ENCODE data around the gene HIPK2.

The HIPK2 gene

GRCh38 chr7:139654276-139655181 lies 123.3 kb downstream of the HIPK2 start:
- FAIRE-seq = no peak
- no peak for DNase-seq (ENCODE audit: insufficient read length, low spot score)

GRCh38 chr7:139651914-139652313 lies 125.9 kb downstream of the HIPK2 start:
- DNase-seq (ENCODE audit: insufficient read length, low spot score) (no peak), FAIRE-seq (no peak)
- TF ChIP-seq CTCF (IDR thresholded peaks at IDR 0.05; ENCODE audit: insufficient read depth, missing control alignments) = no peak

More at GRCh38 chr7:139654276-139655181, 123.3 kb downstream of the HIPK2 start:
- TF ChIP-seq CTCF (IDR thresholded peaks at IDR 0.05; ENCODE audit: insufficient read depth, missing control alignments) = no peak

- no peak for DNase-seq (ENCODE audit: insufficient read length, low spot score)
- FAIRE-seq = no peak
Measured at GRCh38 chr7:139651308-139651707, 126.5 kb downstream of the HIPK2 start.

GRCh38 chr7:139650429-139651100 lies 127.2 kb downstream of the HIPK2 start:
- FAIRE-seq (no peak), DNase-seq (ENCODE audit: insufficient read length, low spot score) (no peak)
- no peak for TF ChIP-seq CTCF (IDR thresholded peaks at IDR 0.05; ENCODE audit: insufficient read depth, missing control alignments)

More at GRCh38 chr7:139651308-139651707, 126.5 kb downstream of the HIPK2 start:
- TF ChIP-seq CTCF (IDR thresholded peaks at IDR 0.05; ENCODE audit: insufficient read depth, missing control alignments) = no peak

GRCh38 chr7:139648941-139649425 lies 128.8 kb downstream of the HIPK2 start:
- FAIRE-seq (no peak), DNase-seq (ENCODE audit: insufficient read length, low spot score) (no peak)
- TF ChIP-seq CTCF (IDR thresholded peaks at IDR 0.05; ENCODE audit: insufficient read depth, missing control alignments) = no peak

GRCh38 chr7:139648391-139648861 lies 129.4 kb downstream of the HIPK2 start:
- FAIRE-seq (no peak), DNase-seq (ENCODE audit: insufficient read length, low spot score) (no peak)
- no peak for TF ChIP-seq CTCF (IDR thresholded peaks at IDR 0.05; ENCODE audit: insufficient read depth, missing control alignments)

Data from D721Med (cell line).